Fibroblast of skin of scalp (primary cell): ENCODE data around the gene KRT38.
"Not testable (repeated sequence)": the region's sequence is repeated elsewhere in the genome, so short reads cannot be mapped to it uniquely, and the experiment has no call there.

Experiments
- DNase-seq: peaks from one replicate; pipeline ENCODE4 v3.0.0-alpha.2; 2013

KRT38 gene

GRCh38 chr17:41457676-41458075 lies 16.9 kb upstream of the KRT38 start:
- DNase-seq: no peak

DNA sequence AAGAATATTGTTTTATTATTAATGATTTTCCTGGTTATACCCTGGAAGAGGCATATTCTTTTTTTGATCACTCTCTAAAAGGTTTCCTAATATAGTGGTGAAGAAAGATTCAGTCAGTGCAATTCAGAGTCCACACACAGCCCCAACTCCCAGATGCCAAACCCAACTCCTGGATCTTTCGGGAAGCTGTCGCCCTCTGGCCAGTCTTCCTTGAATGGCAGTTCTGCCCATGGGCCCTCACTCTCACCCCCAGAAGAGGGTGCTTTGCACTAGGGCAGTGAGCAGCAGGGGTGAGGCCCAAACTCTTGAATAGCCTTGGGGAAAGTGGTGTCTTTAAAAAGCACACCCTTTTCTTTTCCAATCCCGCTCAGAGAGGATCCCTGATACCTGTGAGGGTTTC lies 15.4 kb upstream of the KRT38 start:
- DNase-seq: peak; percentile 34

- DNase-seq: no peak
Observed at GRCh38 chr17:41455236-41455635, 14.5 kb upstream of the KRT38 start.

- no peak for DNase-seq
Observed at GRCh38 chr17:41453066-41453465, 12.3 kb upstream of the KRT38 start.

GRCh38 chr17:41452281-41452680 lies 11.5 kb upstream of the KRT38 start:
- DNase-seq: no peak

DNA sequence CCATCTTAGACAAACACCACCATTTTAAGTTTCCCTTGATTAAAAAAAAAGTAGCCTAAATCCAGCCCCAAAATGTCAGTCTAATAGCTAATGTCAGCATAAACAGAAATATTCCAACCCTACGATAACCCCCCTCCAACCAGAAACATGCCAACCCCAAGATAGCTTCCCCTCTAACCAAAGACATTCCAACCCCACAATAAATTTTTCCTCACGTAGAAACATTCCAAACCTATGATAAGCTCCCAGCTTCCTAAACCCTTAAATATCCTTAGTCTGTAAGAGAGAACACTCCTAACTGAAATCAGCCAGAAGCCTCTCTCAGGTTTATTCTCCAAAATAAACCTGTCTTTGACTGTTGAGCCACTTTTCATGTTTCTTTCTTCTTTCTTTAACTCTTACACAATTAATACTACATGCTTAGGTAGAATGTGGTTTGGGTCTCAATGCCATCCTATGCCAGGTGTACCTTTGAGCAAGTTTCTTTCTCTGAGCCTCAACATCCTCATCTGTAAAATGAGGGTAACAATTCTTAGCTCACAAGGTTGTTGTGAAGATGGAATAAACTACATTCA lies 10.5 kb upstream of the KRT38 start:
- DNase-seq: peak; percentile 60

- no peak for DNase-seq
Observed at GRCh38 chr17:41449008-41449407, 8.2 kb upstream of the KRT38 start.

GRCh38 chr17:41448506-41448905 lies 7.7 kb upstream of the KRT38 start:
- DNase-seq: no peak

GRCh38 chr17:41446806-41447205 lies 6.0 kb upstream of the KRT38 start:
- peak; percentile 57 for DNase-seq

DNA sequence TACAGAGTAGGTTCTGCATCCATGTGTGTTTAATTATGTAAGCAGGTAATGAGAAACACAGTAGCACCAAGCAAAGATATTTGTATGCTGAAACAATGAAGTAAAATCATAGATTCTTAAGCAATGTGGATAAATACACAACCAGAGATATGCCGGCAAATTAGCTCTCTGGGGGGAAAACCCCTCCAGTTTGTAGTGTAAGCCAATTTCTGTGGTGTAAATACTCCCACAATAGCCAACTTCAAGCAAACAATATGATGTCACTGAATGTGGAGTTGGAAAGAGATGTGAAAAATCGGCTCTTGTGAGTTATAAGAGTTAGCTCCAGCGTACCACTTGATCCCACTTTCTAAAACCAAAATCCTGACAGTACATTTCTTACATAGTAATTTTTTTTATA lies 3.9 kb upstream of the KRT38 start:
- no peak for DNase-seq

- no peak for DNase-seq
Observed at GRCh38 chr17:41444186-41444585, 3.4 kb upstream of the KRT38 start.

DNA sequence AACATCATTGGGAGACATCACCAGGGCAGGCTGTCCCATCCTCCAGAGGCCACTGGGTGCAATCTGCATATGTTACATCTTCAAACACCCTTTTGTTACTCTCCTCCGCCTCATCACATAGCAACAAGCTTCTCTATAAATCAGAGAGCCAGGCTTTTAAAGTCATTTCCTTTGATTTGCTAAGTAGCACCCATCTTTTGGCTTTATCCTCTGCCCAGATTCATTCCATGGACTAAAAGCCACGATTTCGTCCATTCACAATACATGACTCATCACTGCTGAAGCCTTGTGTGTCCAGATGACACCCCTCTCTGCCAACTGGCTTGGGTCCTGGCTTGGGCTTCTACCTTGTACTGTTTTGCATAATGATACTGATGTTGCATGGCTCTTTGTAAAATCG lies 2.0 kb upstream of the KRT38 start:
- DNase-seq: peak; percentile 43

GRCh38 chr17:41439375-41439774 lies 1.4 kb downstream of the KRT38 start:
- DNase-seq: no peak

GRCh38 chr17:41437769-41438168 lies 3.0 kb downstream of the KRT38 start:
- DNase-seq: no peak

DNA sequence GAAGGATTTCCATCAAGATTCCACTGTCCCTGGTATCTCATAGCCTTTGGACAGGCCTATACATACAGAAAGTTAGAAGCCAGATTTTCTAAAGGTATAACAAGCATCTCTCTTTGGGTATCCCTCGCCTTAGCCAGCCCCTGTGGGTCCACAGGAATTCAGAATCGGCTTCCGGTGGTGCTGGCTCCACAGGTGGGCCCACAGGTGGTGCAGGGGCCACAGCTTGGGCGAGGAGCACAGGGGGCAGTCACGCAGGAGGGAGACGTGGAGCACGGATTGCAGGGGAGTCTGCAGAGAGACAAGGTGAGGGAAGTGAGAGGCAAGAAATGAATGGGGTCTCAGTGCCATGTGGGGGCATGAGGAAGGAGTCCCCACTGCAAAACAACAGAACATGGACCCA lies 3.5 kb downstream of the KRT38 start:
- DNase-seq: no peak

DNA sequence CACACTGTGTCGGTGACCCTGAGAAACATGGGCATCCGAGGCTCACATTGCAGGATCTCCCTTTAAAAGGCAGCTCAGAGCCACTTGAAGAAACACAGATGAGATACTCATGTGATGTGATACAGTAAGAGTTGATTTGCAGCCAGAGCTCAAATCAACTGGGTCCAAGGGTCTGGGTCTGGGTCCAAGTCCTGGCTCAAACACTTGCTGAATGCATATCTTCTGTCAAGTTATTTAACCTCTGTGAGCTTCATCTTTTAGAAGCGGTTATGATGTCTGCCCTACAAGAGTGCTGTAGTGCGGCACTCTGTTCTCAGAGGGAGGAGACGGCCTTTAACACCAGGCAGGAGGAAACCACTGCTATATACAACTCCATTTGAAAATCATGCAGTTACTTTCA lies 6.4 kb downstream of the KRT38 start:
- DNase-seq: no peak

DNA sequence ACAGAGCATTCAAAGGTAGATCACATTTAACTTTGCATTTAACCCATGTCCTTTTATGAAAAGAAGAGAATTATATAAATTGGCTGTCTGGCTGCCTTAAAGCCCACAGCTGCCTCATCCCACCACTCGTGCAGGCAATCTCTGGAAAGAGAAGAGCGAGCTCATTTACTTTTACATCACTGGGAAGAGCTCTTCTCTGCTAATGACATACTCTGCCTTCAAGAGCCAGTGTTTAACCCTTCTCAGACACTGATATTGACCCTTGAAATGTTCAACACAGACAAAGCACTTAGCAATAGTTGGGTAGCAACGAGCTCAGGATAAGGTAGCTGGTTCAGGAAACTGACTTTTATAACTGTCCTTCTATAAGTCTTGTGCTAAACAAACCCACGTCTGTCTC lies 6.8 kb downstream of the KRT38 start:
- DNase-seq: no peak

- DNase-seq: no peak
Observed at GRCh38 chr17:41433586-41433985, 7.2 kb downstream of the KRT38 start.

- DNase-seq: not testable (repeated sequence)
Observed at GRCh38 chr17:41430376-41430775, 10.4 kb downstream of the KRT38 start.

DNA sequence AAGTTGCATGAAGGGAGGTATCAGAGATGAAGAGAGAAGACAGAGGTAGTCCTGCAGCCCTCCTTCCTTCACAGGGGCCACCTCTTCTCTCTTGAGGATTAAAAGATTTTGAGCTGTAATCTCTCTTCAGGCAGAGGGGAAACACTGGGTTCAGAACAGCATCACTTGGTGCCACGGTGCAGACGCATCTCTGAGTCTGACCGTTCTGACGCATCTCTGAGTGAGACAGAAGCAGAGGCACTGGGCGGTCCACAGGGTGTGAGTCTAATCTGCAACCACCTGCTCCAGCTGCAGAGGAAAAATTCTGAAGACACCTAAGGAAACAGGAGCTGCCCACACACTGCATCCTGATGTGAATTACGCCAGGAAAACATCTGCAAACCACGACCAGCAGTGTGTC lies 11.1 kb downstream of the KRT38 start:
- DNase-seq: no peak

DNA sequence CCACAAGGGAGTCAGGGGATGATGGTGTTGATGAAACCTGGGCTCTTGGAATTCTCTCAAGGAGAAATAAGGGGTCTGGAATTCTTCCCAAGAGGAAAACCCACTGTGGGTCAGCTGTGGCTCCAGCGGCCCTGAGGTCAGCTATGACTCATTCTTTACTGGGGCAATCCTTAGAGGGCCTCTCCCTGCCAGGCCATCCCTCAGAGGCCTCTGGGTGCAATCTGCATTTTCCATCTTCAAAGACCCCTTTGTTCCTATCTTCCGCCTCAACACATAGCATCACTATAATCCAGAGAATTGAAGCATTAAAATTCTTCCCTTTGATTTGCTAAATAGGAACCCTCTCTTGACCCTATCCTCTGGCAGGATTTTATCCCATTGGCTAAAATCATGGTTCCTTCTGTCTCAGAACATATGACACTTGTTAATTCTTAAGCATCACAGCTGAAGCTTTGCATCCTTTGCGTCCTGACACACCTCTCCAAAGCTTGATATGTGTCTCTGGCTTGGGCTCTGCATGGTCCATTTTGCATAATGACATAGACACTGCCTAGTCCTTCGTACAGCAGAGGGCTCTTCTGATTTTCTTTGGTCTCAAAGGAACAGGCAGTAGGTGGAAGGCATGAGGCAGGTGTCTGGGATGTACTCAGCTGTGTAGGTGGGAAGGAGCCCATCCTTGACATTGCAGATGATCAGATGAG lies 12.0 kb downstream of the KRT38 start:
- DNase-seq: peak; percentile 33

GRCh38 chr17:41424111-41424635 lies 16.6 kb downstream of the KRT38 start, which contains the start of gene KRT37:
TSS of gene KRT37 (minus strand) at chr17:41424585. CDS start at chr17:41424523, 62 bp downstream.
- DNase-seq: no peak

DNA sequence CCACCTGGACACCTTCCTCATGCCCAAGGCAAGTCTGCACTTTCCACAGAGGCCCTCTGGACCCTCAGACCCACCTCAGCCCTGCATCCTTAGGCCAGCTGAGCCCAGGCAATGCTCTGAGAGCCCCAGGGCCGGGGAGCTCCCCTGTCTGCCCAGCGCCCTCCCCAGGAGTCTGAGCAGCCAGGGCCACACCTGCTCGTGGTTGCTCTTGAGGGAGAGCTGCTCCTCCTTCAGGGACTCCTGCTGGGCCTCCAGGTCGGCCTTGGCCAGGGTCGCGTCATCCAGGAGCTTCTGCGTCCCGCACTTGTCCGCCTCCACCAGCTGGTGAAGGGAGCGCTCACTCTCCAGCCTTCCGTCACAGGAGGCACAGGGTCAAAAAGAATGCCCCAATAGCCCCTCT lies 18.2 kb downstream of the KRT38 start:
- DNase-seq: not testable (repeated sequence)

DNA sequence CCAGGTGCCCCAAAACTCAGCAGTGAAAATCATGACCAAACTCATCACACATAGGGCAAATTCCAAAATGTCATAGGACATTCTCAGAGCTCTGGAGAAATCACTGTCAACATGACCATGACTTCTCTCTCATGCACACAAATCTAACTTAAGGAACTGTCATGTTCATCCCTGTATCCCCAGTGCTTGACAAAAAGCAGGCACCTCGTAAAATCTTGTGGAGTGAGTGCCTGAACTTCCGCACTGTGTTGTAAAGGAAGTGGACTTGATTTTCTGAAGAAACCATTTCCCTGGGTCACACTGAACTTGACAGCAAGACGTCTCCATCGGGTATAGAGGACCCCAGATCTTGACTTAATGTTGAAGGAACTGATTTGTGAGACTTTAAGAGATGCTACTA lies 19.2 kb downstream of the KRT38 start:
- no peak for DNase-seq
